GM19043 (cell line): ENCODE results near the gene SNAP29.
"Not testable (repeated sequence)": the region's sequence is repeated elsewhere in the genome, so short reads cannot be mapped to it uniquely, and the experiment has no call there.

Source experiments
- ATAC-seq: cut with Tn5 transposase; IDR thresholded peaks from one replicate; pipeline ENCODE4 v1.9.1; 2021; ENCODE audit warnings: low read depth; ENCODE audit not compliant: unreplicated experiment

SNAP29 gene

DNA sequence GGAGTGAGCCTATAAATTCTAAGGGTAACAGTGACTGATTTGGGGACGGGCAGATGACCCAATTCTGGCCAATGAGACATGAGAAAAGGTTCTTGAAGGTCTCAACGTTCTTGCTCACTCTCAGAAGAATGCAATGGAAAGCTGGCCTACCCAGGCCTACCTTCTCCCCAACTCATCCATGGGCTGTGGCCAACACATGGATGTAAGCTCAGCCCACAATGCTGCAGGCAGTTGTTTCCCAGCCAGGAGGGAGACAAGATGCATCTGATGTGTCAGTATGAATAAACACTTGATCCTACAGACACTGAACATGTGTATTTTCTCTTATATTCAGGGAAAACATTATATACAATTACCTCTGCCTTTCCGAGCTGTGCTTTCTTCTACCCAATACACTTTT lies 24.6 kb upstream of the SNAP29 start:
- ATAC-seq = no peak

DNA sequence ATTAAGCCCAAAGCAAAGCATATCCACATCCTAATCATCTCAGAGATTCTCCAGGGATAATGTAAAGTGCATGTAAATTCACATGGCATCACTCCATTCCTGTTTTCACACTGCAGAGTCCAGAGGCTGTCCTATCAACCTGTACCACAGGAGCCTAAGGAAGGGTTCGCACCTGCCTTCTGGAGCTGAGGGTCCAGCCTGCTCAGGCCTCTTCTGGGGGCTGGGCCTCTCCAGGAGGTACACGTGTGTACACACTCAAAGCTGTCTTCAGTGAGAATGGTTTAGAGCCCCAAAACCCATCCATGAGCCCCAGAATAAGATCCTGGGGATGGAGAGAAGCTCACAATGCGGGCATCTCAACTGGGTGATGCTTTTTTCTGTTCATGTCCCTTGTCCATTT lies 24.1 kb upstream of the SNAP29 start:
- ATAC-seq = no peak

DNA sequence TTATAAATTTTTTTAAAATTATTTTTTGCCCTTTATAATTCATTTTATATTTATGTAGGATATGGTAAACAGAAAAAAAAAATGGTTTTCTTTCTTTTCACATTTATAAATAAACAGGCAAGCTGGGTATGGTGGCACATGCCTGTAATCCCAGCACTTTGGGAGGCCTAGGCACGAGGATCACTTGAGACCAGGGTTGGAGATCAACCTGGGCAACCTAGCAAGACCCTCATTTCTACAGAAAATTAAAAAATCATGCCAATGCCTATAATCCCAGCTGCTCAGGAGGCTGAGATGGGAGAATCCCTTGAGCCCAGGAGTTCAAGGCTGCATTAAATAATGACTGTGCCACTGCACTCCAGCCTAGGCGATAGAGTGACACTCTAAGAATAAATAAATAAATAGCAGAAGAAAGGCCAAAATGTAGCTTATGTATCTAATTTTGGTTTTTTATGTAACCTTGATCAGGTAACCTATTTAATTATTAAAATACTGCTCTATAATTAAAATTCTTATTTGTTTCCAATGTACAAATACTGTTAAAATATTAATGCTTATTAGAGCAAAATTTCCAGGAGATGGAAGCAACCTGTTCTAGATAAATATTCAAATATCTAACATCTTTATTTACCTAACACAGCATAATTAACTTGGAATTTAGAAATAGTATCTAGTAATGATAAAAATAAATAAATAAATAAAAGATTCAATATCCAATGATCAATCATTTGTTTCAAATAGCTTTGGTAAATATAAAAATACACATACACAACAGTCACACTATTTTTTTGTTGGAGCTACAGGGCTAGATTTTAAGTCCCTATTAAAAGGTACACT lies 21.6 kb upstream of the SNAP29 start:
- ATAC-seq = no peak

DNA sequence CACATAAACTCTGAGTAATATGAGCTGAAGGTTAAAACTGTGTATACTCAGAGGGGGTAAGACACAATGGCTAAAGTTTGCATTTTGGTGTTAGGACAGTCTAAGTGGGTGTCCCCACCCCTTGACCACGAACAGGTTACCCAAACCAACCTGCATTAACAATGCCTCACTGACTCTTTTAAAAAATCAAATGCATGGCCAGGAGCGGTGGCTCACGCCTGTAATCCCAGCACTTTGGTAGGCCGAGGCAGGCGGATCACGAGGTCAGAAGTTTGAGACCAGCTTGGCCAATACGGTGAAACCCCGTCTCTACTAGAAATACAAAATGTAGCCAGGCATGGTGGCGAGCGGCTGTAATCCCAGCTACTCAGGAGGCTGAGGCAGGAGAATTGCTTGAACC lies 19.5 kb upstream of the SNAP29 start:
- ATAC-seq = not testable (repeated sequence)

DNA sequence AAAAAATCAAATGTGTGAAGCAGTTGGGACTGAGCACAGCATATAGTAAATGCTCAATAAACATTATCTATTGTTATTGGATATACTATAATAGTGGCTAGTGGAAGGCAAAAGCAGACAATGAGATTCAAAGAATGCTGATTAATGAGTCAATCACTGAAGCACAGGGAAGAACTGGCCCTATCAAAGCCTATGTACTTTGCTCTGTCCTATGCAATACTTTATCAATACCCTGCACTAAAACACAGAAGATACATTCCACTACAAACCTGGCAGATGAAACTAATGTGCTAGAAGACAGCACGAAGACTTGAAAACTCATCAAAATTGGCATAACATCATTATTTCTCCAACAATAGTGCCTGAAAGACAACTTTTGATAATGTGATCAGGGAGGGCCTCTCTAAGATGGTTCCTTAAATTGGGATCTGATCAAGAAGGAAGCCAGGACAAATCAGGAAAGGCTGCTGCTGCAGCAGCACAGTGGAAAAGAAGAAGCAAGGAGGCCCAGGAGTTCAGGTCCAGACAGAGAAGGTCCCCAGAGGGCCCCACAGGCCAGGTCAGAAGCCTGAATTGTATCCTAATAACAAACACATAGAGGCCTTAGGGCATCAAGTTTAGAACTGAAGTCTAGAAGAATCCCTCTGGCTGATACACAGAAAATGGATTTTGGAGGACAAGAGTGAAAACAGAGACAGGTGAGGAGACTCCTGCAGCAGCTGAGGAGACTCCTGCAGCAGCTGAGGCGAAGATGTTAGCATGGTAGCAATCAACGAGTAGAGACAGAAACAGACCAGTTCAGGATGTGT lies 18.8 kb upstream of the SNAP29 start:
- no peak for ATAC-seq

DNA sequence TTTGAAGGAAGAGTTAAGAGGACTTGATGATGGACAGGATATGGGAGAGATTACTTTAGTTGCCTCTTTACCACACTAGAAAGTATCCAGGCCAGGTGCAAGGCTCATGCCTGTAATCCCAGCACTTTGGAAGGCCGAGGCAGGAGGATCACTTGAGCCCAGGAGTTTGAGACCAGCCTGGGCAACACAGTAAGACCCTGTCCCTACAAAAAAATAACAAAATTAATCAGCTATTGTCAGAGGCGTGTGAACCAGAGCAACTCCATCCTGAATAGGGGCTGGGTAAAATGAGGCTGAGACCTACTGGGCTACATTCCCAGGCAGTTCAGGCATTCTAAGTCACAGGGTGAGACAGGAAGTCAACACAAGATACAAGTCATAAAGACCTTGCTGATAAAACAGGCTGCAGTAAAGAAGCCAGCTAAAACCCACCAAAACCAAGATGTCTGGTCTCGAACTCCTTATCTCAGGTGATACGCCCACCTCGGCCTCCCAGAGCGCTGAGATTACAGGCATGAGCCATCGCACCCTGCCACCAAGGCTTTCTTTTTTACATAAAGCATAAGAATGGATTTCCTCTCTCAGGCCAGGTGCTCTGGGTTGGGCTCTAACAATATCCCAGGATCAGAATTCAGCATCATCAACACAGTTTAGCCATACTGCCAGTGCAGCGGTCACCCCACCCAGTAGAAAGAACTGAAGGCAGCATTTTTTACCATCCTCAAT lies 18.0 kb upstream of the SNAP29 start:
- no peak for ATAC-seq

DNA sequence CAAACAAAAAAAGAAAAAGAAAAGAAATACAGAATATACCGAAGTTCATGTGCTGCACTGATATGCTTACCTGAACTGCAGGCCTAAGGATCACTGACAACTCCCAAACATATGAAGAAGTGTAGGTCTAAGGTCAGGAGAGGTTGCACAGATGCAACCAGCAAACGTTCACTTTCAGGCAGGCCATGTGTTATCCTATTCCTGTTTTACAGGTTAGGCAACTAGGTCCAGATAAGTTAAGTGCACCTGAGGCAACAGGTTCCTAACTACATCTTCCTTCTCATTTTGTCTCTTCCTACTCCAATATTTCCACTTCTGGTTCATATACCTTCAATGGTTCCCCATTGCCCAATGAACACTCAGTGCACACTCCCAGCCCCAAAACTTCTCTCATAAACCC lies 15.3 kb upstream of the SNAP29 start:
- no peak for ATAC-seq

DNA sequence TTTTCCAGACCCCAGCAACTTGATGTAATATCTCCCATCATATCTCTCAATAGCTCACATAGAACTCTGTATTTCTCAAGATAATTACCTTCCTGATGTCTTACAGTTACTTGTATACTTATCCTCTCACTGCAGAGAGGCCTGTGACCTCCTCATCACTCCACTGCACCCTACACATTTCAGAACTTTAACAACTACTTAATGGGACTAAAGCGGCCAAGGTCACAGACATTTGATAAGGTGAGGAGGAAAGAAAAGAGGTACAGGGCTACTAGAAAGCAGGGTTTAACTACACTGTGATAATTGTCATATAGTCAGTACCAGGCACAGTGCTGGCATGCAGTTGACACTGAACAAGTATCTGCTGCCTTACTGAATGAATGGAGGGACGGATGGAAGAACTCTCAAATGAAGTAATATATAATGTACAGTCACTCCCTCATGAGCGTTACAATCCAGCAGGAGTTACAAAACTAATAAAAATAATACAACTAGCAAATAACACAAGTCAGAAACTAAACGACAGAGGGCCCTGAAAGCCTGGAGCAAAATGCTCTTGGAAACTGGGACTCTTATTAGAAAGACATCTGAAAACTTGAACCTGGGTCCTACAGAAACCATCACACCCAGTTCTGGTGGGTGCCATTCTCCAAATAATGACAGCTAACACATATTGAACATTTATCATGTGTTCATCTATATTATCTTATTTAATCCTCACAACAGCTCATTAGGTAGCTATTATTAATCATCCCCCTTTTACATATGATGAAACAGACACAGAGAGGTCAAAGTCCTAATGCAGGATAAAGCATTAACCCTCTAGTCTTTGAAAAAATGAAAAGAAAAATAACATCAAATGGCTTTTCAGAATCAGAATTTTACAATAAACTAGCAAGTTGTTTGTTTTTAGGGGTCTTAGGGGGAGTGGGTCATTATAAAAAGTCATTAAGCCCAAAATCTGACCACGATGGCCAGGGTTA lies 14.5 kb upstream of the SNAP29 start:
- no peak for ATAC-seq

DNA sequence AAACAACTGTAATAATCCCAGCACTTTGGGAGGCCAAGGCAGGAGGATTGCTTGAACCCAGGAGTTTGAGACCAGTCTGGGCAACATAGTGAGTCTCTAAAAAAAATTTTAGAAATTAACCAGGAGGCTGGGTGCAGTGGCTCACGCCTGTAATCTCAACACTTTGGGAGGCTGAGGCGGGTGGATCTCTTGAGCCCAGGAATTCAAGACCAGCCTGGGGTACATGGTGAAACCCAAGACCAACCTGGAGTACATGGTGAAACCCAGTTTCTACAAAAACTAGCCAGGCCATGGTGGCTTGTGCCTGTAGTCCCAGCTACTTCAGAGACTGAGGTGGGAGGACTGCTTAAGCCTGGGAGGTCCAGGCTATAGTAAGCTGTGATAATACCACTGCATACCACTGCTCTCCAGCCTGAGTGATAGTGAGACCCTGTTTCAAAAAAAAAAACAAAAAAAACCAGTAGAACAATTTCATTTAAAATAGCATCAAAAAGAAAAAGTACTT lies 11.4 kb upstream of the SNAP29 start:
- ATAC-seq = no peak

DNA sequence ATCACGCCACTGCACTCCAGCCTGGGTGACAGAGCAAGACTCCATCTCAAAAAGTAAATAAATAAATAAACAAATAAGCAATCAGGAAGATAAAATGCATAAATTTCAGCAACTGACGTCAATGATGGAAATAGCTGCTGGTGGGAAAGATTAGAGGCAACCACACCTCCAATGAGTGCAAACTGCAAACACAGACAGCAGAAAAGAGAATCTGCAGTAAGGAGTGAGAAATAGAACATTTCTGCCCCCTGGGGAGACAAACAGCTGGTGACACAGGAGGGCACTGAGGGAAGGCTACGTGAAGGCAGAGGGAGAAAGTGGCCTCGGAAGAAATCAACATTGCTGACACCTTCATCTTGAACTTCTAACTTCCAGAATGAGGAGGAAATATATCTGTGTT lies 6.7 kb upstream of the SNAP29 start:
- no peak for ATAC-seq

DNA sequence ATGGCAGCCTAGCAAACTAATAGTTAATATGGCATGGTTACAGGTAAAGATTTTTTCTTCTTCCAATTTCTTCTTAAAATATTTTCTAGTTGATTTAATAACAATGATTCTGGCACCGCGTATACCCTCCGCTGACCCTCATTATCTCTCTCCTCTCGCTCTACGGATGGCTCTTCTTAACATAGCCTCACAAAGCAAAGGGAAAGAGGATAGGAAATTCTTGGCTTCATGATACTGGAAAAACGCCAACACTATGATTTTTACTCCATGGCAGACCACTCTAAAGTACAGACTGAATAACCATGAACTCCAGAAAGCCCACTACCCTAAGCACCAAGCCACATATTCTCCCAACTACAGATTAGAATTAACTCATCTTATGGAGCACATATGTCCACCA lies 6.3 kb upstream of the SNAP29 start:
- ATAC-seq = no peak

DNA sequence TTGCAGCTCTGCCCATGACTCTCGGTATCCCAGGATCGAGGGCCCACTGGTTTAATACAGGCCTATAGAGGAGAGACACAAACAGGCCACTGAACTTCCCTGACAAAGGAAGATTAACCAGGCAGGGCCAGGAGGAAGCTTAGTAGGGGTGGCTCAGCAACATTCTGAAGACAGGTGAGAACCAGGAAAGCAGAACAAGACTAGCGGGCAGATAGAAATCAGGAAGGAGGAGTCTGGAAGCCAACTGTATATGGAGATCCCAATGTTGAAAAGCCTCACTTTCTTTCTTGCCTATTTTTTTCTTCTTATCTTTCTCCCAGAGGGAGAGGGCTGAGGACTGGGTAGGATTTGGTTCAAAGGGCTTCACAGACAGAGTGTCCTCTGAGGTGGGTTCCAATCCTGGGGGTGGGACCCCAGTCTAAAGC lies 5.6 kb upstream of the SNAP29 start:
- no peak for ATAC-seq

DNA sequence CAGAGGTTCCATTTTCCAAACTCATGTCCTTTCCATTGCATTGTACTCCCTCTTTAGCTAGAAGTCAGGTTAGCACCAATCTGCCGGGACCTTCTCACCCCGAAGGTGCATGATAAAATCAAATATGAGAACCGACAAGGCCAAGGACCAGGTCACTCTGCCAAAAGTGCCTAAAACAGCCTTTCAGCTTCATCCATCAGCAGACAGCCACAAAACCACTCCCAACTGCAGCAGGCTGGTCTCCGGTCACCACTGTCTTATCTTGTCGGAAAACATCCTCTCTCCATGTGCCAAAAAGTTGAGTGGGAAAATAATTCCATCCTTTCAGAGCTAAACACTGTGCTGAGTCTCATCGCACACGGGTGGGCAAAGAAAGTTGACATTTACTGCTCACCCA lies 1.6 kb upstream of the SNAP29 start:
- no peak for ATAC-seq

DNA sequence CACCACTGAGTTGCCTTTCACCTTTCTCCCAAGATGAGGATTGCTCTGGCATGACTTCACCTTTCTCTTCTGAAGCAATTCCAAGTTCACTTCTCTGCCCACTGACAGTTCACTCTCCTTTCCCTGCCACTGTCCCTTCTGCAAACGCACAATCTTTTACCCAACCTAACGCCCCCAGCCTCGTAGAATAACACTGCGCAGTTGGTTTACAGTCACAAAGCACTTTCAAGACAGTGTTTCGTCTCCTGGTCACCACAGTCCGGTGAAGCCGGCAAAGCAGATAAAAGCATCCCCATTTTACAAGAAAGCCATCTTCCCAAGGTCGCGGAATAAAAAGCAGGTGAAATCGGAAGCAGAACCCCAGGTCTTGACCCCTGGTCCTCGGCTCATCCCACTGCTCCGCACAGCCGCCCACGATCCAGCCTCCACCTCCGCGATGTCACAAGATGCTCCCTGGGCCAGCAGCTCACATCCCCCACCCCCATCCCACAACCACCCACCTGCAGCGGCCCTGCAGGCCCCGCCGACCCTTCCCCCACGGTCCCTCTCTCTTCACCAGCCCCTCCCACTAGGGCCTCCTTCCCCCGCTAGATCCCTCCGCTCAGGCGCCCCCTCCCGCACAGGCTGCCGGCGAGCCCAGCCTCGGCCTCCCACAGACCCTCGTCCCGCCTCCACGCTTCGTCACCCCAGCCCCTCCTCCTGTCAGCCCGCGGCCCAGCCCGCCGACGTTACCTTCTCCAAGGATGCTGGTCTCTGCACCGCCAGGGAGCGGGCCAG lies 781 bp upstream of the SNAP29 start:
- peak; percentile 31 for ATAC-seq

DNA sequence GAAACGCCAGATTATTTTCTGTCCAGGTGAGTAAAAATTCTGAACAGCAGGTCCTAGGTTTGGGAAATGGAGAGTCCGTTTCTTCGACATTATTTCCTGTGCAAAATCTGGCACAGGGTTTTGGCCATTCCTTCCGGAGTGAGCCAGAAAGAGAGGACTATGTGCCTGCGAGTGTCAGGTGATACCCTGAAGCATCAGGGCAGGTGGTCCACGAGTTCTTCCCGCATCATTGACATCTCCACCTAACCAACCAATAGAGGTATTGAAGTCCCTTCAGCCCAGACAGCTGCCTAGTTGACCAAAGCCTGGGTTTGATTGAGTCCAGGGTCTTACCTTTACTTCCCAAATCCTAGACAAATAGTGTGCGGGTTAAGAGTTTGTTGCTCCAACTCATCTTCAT lies 808 bp downstream of the SNAP29 start:
- ATAC-seq = no peak

DNA sequence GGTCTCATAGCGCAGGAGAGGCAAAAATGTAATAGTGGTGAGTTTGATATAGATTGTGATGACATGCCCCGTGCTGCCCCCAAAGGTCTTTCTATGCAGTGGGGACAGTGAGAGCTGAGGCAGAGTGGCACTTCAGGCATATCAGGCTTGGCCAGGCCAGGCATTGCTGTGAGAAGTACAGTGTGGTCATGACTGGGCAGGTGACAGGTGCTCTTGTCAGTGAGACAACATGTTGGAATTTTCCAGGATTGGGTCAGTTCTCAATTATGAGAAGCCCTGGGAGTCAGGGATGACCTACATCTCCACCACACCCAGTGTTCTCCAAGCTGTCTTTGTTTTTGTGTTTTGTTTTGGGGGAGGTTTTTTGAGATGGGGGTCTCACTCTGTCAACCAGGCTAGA lies 3.7 kb downstream of the SNAP29 start:
- no peak for ATAC-seq

DNA sequence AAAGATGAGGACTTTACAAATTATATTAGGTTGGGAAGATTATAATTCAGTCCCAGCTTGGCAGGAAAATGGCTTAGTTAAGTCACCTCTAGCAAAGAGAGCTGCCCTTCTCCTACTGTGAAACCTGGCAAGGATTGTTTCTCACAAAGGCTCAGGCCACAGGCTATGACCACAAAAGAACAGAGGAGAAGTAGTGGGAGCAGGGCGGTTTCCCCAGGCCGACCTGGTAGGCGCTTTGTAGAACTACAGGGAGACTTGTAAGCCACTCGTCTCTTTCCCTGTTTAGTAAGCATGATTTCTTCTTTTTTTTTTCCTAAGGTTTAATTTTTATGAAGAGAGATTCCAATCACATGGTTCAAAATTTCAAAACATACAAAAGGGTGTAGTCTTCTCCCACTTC lies 4.6 kb downstream of the SNAP29 start:
- ATAC-seq = no peak

DNA sequence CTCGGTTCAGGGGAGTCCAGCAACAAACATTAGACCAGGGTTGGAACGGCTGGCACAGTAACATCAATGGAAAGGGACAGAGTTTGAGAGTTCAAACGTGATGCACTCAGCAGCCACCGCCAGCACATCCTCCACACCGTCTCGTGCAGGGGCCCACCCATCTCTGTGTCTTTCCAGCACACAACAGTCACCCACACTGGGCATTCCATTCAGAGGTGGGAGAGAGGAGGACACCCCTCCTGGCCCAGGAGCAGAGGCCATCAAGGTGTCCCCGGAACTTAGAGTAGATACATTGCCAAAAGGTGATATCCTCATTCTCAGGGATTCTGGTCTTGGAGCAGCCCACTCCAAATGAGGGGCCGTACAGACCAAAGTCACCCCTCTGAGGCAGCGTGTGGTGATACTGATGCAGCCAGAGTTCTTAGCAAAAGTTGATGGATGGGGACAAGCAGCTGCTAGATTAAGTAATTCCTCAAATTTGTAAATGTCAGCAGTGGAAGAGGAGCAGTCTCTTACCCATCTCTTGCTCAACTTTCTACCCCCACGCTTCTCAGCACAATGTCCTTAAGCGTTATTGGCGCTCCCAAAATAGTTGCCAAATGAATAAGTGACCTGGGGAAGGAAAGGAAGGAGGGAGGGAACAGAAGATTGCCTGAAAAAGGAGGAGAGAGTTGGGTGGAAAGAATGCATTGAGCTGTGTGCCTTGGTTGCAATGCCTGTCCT lies 5.5 kb downstream of the SNAP29 start:
- ATAC-seq = no peak

DNA sequence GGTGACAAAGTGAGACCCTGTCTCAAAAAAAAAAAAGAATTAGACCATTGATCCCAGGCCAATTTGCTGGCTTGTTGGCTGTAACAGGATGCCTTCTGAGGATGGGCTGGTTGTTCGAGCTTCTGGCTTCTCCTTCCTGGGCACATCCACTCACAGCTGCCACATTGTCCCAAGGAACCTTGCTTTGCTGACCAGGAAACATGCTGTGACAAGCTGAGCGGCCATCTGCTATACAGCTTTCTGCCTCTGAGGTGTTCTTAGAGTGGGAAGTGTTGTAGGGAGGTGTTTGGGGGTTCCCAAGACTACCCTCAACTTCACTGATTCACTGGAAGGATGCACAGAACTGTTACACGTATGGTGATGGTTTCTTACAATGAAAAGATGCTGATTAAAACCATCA lies 6.5 kb downstream of the SNAP29 start:
- no peak for ATAC-seq
